Measurements from ENCODE around the gene VHLL. TPM values are rescaled to one million over a fixed set of nuclear protein-coding genes. Genes with fewer than 3 reads are reported as not detected.

VHLL gene
- total and polyA plus RNA-seq, 2 donors (not counting 1 experiment from before 2014, with no cell fraction given), result not detected

- Histone ChIP-seq H2AFZ (ENCODE audit: low read length) (no peak overlapping the region), H3K27me3 (ENCODE audit: control insufficient read depth, insufficient read depth, low read length) (no peaks in the 10 kb centered on the region), H3K4me2 (ENCODE audit: extremely low read depth, insufficient read depth, low read length) (no peak overlapping the region), H3K27ac (ENCODE audit: insufficient read depth, low read length) (no peak overlapping the region), H3K9ac (ENCODE audit: insufficient read depth, low read length) (no peak overlapping the region), H3K36me3 (ENCODE audit: control insufficient read depth, insufficient read depth, low read length) (peaks cover 35% of the 10 kb centered on the region), H3K4me1 (ENCODE audit: control insufficient read depth, extremely low read depth, insufficient read depth, low read length) (peaks cover 11% of the 10 kb centered on the region), H4K20me1 (ENCODE audit: control insufficient read depth, extremely low read depth, insufficient read depth, low read length) (peaks cover 2% of the 10 kb centered on the region), H3K4me3 (replicated peaks in 1 of 4; ENCODE audit: control extremely low read depth in 1 of 4, insufficient read depth in 1 of 4, low read depth in 3 of 4, low read length in 4 of 4) (no peak overlapping the region), H3K9me3 (ENCODE audit: control insufficient read depth, insufficient read depth, low read depth, low read length) (no peaks in the 10 kb centered on the region), H3K79me2 (ENCODE audit: control insufficient read depth, insufficient read depth, low read length) (no peaks in the 10 kb centered on the region)
- no peak for DNase-seq (ENCODE audit: low read depth in 2 of 2)
- peak in 1 of 2 donors; percentile 22 for TF ChIP-seq CTCF (conservative IDR thresholded peaks at IDR 0.05 in 1 of 2, IDR thresholded peaks at IDR 0.05 in 1 of 2; ENCODE audit: low read depth in 1 of 2, low read length in 2 of 2)
- no peak for TF ChIP-seq EZH2 (IDR thresholded peaks at IDR 0.05; ENCODE audit: low read length, missing control alignments)
Measured at GRCh38 chr1:156259805-156260204, 39.3 kb downstream of the VHLL start.

GRCh38 chr1:156258859-156259258, 40.2 kb downstream of the VHLL start:
- Histone ChIP-seq H3K4me2 (ENCODE audit: extremely low read depth, insufficient read depth, low read length) (no peak overlapping the region), H3K9me3 (ENCODE audit: control insufficient read depth, insufficient read depth, low read depth, low read length) (no peaks in the 10 kb centered on the region), H3K27ac (ENCODE audit: insufficient read depth, low read length) (no peak overlapping the region), H3K36me3 (ENCODE audit: control insufficient read depth, insufficient read depth, low read length) (peaks cover 35% of the 10 kb centered on the region), H3K79me2 (ENCODE audit: control insufficient read depth, insufficient read depth, low read length) (no peaks in the 10 kb centered on the region), H4K20me1 (ENCODE audit: control insufficient read depth, extremely low read depth, insufficient read depth, low read length) (peaks cover 2% of the 10 kb centered on the region), H2AFZ (ENCODE audit: low read length) (no peak overlapping the region), H3K27me3 (ENCODE audit: control insufficient read depth, insufficient read depth, low read length) (no peaks in the 10 kb centered on the region), H3K4me3 (replicated peaks in 1 of 4; ENCODE audit: control extremely low read depth in 1 of 4, insufficient read depth in 1 of 4, low read depth in 3 of 4, low read length in 4 of 4) (no peak overlapping the region), H3K9ac (ENCODE audit: insufficient read depth, low read length) (no peak overlapping the region), H3K4me1 (ENCODE audit: control insufficient read depth, extremely low read depth, insufficient read depth, low read length) (peaks cover 11% of the 10 kb centered on the region)
- TF ChIP-seq CTCF (conservative IDR thresholded peaks at IDR 0.05 in 1 of 2, IDR thresholded peaks at IDR 0.05 in 1 of 2; ENCODE audit: low read depth in 1 of 2, low read length in 2 of 2) (no peak), EZH2 (IDR thresholded peaks at IDR 0.05; ENCODE audit: low read length, missing control alignments) (no peak)
- DNase-seq (ENCODE audit: low read depth in 2 of 2), result no peak

- Histone ChIP-seq H3K4me2 (ENCODE audit: extremely low read depth, insufficient read depth, low read length) (no peak overlapping the region), H3K27ac (ENCODE audit: insufficient read depth, low read length) (no peak overlapping the region), H2AFZ (ENCODE audit: low read length) (no peak overlapping the region), H3K4me3 (replicated peaks in 1 of 4; ENCODE audit: control extremely low read depth in 1 of 4, insufficient read depth in 1 of 4, low read depth in 3 of 4, low read length in 4 of 4) (no peak overlapping the region), H3K9me3 (ENCODE audit: control insufficient read depth, insufficient read depth, low read depth, low read length) (no peaks in the 10 kb centered on the region), H3K79me2 (ENCODE audit: control insufficient read depth, insufficient read depth, low read length) (no peaks in the 10 kb centered on the region), H3K4me1 (ENCODE audit: control insufficient read depth, extremely low read depth, insufficient read depth, low read length) (peaks cover 4% of the 10 kb centered on the region), H4K20me1 (ENCODE audit: control insufficient read depth, extremely low read depth, insufficient read depth, low read length) (peaks cover 2% of the 10 kb centered on the region), H3K27me3 (ENCODE audit: control insufficient read depth, insufficient read depth, low read length) (no peaks in the 10 kb centered on the region), H3K9ac (ENCODE audit: insufficient read depth, low read length) (no peak overlapping the region), H3K36me3 (ENCODE audit: control insufficient read depth, insufficient read depth, low read length) (peaks cover 36% of the 10 kb centered on the region)
- DNase-seq (ENCODE audit: low read depth in 2 of 2), result no peak
- TF ChIP-seq EZH2 (IDR thresholded peaks at IDR 0.05; ENCODE audit: low read length, missing control alignments) (no peak), CTCF (conservative IDR thresholded peaks at IDR 0.05 in 1 of 2, IDR thresholded peaks at IDR 0.05 in 1 of 2; ENCODE audit: low read depth in 1 of 2, low read length in 2 of 2) (no peak)
Measured at GRCh38 chr1:156257711-156258110, 41.4 kb downstream of the VHLL start.
